Hematopoietic multipotent progenitor cell treated with erythropoietin and hydrocortisone succinate and interleukin-3 and kit ligand, for 4 days (in vitro differentiated cells): ENCODE data around the gene CASR.
A peak's percentile ranks its signal among the peaks of the same experiment; 100 is the strongest.
"Not testable (repeated sequence)": the region's sequence is repeated elsewhere in the genome, so short reads cannot be mapped to it uniquely, and the experiment has no call there.

ENCODE experiments used
- DNase-seq: peaks from one replicate; pipeline ENCODE4 v3.0.0-alpha.2; 2015

Gene CASR

GRCh38 chr3:122183521-122183892 is at the start of gene CASR:
CASR (plus strand) TSS chr3:122183668; CDS start chr3:122254190, 70,522 bp downstream.
- peak; percentile 20 for DNase-seq

DNA sequence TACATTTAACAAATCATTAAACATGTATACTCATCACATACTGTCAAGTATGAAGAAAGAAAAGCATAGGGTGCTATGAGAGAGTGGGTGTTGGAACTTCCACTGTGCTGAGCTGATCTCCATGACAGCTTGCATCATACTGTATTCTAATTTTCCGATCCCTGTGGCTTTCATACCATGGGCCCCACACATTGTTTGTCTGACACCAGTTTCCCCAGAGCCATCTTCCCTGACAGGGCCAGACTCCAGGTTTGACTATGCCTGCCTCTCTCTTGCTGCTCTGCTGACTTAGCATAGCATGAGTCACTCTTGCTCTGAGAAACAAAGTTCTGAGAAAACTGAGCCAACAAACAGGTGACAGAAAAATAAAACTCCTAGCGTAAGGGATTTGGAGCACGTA is 37.0 kb upstream of the CASR start:
- no peak for DNase-seq

- DNase-seq, result no peak
These were observed 34.4 kb upstream of the CASR start for GRCh38 chr3:122148941-122149627.

GRCh38 chr3:122151480-122151879 is 32.0 kb upstream of the CASR start:
- no peak for DNase-seq

- DNase-seq, result not testable (repeated sequence)
These were observed 18.5 kb upstream of the CASR start for GRCh38 chr3:122164983-122165382.

DNA sequence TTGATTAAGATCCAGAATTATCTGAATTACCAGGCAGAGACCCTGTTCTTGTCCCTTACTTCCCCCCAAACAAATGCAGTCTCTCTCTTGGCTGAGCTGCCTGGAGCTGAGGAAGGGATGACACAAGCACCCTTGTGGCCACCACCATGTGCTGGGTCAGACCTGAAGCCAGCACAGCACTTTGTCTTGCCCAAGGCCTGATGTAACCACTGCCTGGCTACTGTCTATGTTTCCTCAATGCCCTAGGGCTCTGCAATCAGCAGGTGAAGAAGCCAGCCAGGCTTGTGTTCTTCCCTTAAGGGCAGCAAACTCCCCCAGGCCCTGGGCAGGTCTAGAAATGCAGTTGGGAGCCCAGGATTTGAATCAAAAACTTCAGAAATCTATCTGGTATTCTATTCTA is 15.8 kb upstream of the CASR start:
- DNase-seq, result no peak

DNA sequence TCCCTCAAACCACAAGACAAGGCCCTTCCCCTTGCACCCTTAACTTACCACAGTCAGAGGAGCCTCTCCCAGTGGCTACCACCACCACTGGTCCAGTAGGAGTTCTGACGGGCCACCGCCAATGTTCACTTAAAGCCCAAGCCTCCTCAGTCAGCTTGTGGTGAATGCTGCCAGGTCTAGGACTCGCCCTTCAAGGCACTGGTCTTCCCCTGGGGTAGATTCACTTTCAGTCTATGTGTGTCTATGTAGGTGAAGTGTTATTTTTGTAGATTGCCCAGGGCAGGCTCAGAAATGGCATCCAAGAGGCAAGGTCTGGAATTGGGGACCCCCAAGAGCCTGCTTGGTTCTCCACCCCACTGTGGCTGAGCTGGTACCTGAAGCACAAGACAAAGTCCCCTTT is 15.4 kb upstream of the CASR start:
- no peak for DNase-seq

DNA sequence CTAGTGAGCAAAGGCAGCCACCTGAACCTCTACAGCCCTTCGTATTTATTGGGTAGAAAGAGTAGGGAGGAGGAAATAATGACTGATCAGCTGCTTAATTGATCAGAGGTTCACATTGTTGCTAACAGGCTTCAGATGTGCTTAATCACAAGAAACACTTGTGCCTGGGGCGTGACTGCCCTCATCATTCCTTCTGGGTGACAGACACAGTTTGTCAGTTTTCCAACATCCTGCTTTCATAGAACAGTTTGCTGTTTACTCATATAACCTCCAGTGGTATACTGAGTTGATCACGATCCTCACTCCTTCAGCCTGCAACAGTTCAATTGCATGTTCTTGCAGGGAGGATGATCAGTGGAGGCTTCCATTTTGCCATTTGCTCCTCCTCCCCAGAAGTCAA is 13.6 kb upstream of the CASR start:
- DNase-seq, result no peak

DNA sequence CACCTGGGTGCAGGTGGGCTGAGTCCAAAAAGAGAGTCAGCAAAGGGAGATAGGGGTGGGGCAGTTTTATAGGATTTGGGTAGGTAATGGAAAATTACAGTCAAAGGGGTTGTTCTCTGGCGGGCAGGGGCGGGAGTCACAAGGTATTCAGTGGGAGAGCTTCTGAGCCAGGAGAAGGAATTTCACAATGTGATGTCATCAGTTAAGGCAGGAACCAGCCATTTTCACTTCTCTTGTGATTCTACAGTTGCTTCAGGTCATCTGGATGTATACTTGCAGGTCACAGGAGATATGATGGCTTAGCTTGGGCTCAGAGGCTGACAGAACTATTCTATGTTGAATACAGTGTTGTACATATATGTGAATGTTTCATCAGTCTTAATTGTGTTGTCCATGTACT is 12.1 kb upstream of the CASR start:
- DNase-seq, result not testable (repeated sequence)

DNA sequence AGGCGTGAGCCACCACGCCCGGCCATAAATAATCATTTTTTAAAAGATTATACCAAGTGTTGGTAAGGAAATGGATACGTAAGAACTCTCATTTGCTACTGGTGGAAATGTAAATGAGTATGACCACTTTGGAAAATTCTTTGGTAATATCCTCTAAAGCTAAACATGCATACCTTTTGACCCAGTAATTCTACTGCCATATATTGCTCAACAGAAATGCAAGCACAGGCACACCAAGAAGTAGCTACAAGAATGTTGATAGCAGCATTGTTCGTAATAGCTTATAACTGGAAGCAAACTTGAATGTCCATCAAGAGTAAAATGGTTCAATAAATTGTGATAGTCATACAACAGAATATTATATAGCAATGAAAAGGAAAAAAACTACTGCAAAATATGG is 4.8 kb upstream of the CASR start:
- no peak for DNase-seq

- DNase-seq, result no peak
These were observed 574 bp downstream of the CASR start for GRCh38 chr3:122183893-122184590.

GRCh38 chr3:122184591-122184929 is 1.1 kb downstream of the CASR start:
- DNase-seq, result no peak

DNA sequence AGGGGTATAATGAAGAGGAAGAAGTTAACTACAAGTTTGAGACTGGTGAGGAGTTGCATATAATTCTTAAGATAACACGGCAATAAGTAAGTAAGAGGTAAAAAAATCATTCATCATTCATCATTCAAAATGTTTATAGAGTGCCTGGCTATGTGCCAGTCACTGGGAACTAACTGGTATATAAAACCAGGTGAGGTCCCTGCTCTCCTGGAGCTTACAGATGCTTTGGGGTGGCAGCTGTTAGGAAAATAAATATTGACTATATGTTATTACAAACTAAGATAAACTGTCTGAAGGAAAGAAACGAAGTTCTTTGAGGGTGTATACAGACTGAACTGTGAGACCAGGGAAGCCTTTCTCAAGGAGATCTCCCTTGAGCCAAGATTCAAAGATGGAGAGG is 2.9 kb downstream of the CASR start:
- DNase-seq, result no peak

- DNase-seq, result no peak
These were observed 5.3 kb downstream of the CASR start for GRCh38 chr3:122188737-122189136.

- DNase-seq, result no peak
These were observed 5.9 kb downstream of the CASR start for GRCh38 chr3:122189357-122189756.

GRCh38 chr3:122190525-122190924 is 7.1 kb downstream of the CASR start:
- no peak for DNase-seq

DNA sequence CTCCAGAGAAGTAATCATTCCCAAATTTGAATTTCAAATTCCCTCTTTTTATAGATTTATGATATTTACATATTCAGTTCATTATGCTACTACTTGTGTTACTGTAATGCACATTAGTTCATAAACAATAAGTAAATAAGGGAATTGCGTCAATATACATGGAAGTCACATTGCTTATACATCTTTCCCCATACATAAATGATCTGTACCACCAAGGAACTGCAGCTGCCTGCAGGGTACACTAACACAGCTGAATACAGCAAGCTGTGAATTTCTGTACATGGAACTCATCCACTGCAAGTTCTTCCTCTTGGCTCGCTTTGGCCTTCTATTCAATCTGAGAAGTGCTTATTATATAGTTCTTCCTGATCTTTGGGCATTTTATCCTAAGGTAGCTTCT is 15.5 kb downstream of the CASR start:
- no peak for DNase-seq

DNA sequence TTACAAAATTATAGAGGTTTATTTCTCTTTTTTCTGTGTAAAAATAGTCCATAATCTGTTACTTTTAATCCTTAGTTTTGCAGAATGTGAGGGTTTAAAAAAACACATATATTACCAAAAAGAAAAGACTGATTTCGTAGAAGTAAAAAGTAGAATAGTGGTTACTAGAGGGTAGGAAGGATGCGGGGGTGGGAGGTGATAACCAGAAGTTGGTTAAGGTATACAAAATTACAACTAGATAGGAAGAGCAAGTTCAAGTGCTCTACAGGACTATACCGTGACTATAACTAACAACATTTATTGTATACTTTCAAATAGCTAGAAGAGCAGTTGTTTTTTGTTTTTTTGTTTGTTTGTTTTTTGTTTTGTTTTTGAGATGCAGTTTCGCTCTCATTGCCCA is 16.1 kb downstream of the CASR start:
- no peak for DNase-seq

DNA sequence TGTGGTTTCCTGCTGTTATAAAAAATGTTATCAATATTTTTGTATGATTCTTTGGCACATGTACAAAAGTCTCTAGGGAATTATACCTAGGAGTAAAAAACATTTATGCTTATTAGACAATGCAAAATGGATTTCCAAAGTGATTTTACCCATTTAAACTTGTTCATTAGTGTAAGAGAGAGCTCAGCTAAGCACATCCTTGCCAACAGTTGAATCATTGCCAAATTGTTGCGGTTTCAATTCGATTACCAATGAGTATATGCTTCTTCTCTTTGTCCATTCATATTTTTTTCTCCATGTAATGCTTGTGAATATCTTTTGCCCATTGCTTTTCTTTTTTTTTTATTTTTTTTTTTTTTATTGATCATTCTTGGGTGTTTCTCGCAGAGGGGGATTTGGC is 17.2 kb downstream of the CASR start:
- DNase-seq, result peak; percentile 48

- not testable (repeated sequence) for DNase-seq
These were observed 18.0 kb downstream of the CASR start for GRCh38 chr3:122201476-122201875.

DNA sequence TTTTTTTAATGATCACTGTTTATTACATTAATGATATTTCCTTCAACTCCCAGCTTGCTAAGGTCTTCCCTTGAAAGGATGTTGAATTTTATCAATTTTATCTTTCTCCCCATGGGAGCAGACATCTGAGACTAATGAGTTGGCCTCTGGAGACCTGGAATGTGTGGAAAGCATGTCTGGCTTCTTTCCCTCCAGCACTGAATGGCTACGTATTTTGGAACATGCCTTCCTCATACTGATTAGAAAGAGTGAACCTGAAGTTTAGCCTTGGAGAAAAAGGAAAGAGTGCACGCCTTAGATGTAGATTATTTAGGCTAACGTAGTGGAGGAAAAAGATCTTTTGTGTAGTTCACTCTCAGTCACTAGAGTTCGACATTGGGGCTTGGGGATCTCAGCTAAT is 25.1 kb downstream of the CASR start:
- no peak for DNase-seq

DNA sequence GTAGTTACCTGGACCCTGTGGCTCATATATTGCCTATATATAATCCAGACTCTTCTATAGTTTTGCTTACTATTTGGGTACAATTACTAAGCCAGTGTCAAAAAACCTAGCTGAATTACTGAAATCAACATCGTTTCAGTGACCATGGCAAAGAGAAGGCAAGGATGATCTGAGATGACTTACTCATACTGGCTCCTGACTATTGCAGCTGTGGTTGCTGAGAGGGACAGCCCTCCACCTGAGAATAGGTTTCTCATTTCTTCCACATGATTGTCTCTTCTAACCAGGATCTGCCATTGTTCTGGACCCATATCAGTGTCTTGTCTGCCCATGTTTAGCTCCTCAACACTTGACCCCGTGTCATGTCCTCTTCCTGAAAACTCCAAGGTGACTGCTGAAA is 30.2 kb downstream of the CASR start:
- DNase-seq, result no peak

GRCh38 chr3:122214711-122215110 is 31.2 kb downstream of the CASR start:
- no peak for DNase-seq

GRCh38 chr3:122215592-122216298 is 32.3 kb downstream of the CASR start:
- no peak for DNase-seq
